Kidney capillary endothelial cell (primary cell): ENCODE data around the gene FBXO2.

Experiments used
- DNase-seq: peaks from one replicate; pipeline ENCODE4 v3.0.0-alpha.2; 2018; ENCODE audit warnings: low spot score

FBXO2 gene

GRCh38 chr1:11682287-11682771 is 28.1 kb upstream of the FBXO2 start:
- no peak for DNase-seq

GRCh38 chr1:11681071-11681771 is 27.0 kb upstream of the FBXO2 start, which contains the start of gene MAD2L2:
Gene MAD2L2 (minus strand): TSS chr1:11681148. CDS start chr1:11680601, 547 bp downstream.
- DNase-seq: peak; percentile 60

GRCh38 chr1:11680270-11681070 is 26.2 kb upstream of the FBXO2 start:
- DNase-seq: no peak

GRCh38 chr1:11678442-11678841 is 24.2 kb upstream of the FBXO2 start:
- DNase-seq: no peak

GRCh38 chr1:11676386-11677103 is 22.3 kb upstream of the FBXO2 start:
- no peak for DNase-seq

GRCh38 chr1:11675325-11675724 is 21.1 kb upstream of the FBXO2 start:
- no peak for DNase-seq

GRCh38 chr1:11674488-11674887 is 20.3 kb upstream of the FBXO2 start:
- no peak for DNase-seq

GRCh38 chr1:11673089-11673769 is 19.0 kb upstream of the FBXO2 start:
- DNase-seq: no peak

GRCh38 chr1:11671544-11672286 is 17.5 kb upstream of the FBXO2 start:
- no peak for DNase-seq

GRCh38 chr1:11671205-11671543 is 16.9 kb upstream of the FBXO2 start:
- DNase-seq: no peak

GRCh38 chr1:11670747-11671146 is 16.5 kb upstream of the FBXO2 start:
- no peak for DNase-seq

GRCh38 chr1:11668516-11668915 is 14.3 kb upstream of the FBXO2 start:
- DNase-seq: no peak

GRCh38 chr1:11664336-11665065 is 10.3 kb upstream of the FBXO2 start:
- DNase-seq: no peak

- DNase-seq: no peak
These were observed 6.9 kb upstream of the FBXO2 start for GRCh38 chr1:11661103-11661502.

GRCh38 chr1:11659748-11660147 is 5.5 kb upstream of the FBXO2 start:
- no peak for DNase-seq

- DNase-seq: no peak
These were observed 4.3 kb upstream of the FBXO2 start for GRCh38 chr1:11658542-11658941.

- DNase-seq: no peak
These were observed 3.4 kb upstream of the FBXO2 start for GRCh38 chr1:11657654-11658053.

GRCh38 chr1:11654939-11655808 is 945 bp upstream of the FBXO2 start:
- no peak for DNase-seq

- no peak for DNase-seq
These were observed 430 bp downstream of the FBXO2 start for GRCh38 chr1:11653861-11654136.
